H1 (cell line): Measurements from ENCODE around the gene PDE1A. TPM values are rescaled to one million over a fixed set of nuclear protein-coding genes. Genes with fewer than 3 reads are reported as not detected.

Source experiments
- CTCF ChIA-PET: fragments of 300-600 bp; sonication (Branson Sonifier 250); formaldehyde crosslinking; loops from one replicate; lab custom pipeline; 2021; ENCODE audit not compliant: partially characterized antibody; lab: Charles Lee
- POLR2A ChIA-PET: fragments of 300-600 bp; sonication (Branson Sonifier 250); formaldehyde crosslinking; loops from one replicate; lab custom pipeline; 2021; ENCODE audit warnings: inconsistent platforms; ENCODE audit not compliant: partially characterized antibody; lab: Charles Lee
- DNase-seq, 2 experiments: peaks; one replicate each; pipeline versions ENCODE4 v3.0.0 to v3.0.0-alpha.2; 2010 to 2022; ENCODE audit warnings: low spot score in 2 of 2, low read depth in 1 of 2, mixed read lengths in 1 of 2
- FAIRE-seq: peaks from 2 replicates; lab custom pipeline; 2011; peaks lifted over from hg19 to GRCh38; lab: Jason Lieb, UNC
- H2AFZ ChIP-seq: 2 replicates; pipeline ENCODE4 v1.8.1; 2012; ENCODE audit warnings: low read length, inconsistent platforms
- H2AK5ac ChIP-seq: 2 replicates; pipeline ENCODE4 v1.6.1; 2013; ENCODE audit warnings: low read depth, low read length
- H2BK120ac ChIP-seq: replicated peaks from 2 replicates; pipeline ENCODE3; 2013; ENCODE audit warnings: low read depth, low read length, inconsistent platforms
- H2BK12ac ChIP-seq: 2 replicates; pipeline ENCODE4 v1.6.1; 2013; ENCODE audit warnings: low read depth, low read length
- H2BK15ac ChIP-seq: 2 replicates; pipeline ENCODE4 v1.6.1; 2013; ENCODE audit warnings: low read length
- H2BK20ac ChIP-seq: 2 replicates; pipeline ENCODE4 v1.6.1; 2013; ENCODE audit warnings: low read length
- H2BK5ac ChIP-seq: 2 replicates; pipeline ENCODE4 v1.6.1; 2013; ENCODE audit warnings: low read depth, low read length
- H3K14ac ChIP-seq: 2 replicates; pipeline ENCODE4 v1.6.1; 2013; ENCODE audit warnings: inconsistent platforms; ENCODE audit not compliant: insufficient read length
- H3K18ac ChIP-seq: 2 replicates; pipeline ENCODE4 v1.6.1; 2013; ENCODE audit warnings: low read length; ENCODE audit errors: extremely low read depth
- H3K23ac ChIP-seq: 2 replicates; pipeline ENCODE4 v1.6.1; 2013; ENCODE audit warnings: inconsistent platforms; ENCODE audit not compliant: insufficient read length
- H3K23me2 ChIP-seq: 2 replicates; pipeline ENCODE4 v1.6.1; 2013; ENCODE audit warnings: low read depth, low read length
- H3K27ac ChIP-seq: 2 replicates; pipeline ENCODE4 v1.6.1; 2011; ENCODE audit warnings: low read depth, low read length, inconsistent platforms
- H3K27me3 ChIP-seq, 4 experiments: replicated peaks in 1 of 4; 1 replicate in 1 of 4; 2 replicates in 3 of 4; pipeline versions ENCODE4 v1.6.1 to v1.8.1; 2011 to 2013; ENCODE audit warnings: low read length in 3 of 4, mild to moderate bottlenecking in 3 of 4, inconsistent platforms in 2 of 4, mixed read lengths in 2 of 4, moderate library complexity in 1 of 4; ENCODE audit not compliant: control insufficient read depth in 3 of 4, insufficient read depth in 3 of 4; ENCODE audit errors: extremely low read depth in 1 of 4
- H3K36me3 ChIP-seq, 4 experiments: 2 replicates each; pipeline versions ENCODE4 v1.6.1 to v1.8.1; 2011 to 2013; ENCODE audit warnings: mild to moderate bottlenecking in 4 of 4, low read length in 3 of 4, moderate library complexity in 2 of 4, control low read depth in 1 of 4, inconsistent platforms in 1 of 4; ENCODE audit not compliant: insufficient read depth in 4 of 4, control insufficient read depth in 2 of 4
- H3K4ac ChIP-seq: replicated peaks from 2 replicates; pipeline ENCODE3; 2013; ENCODE audit warnings: low read length, low read depth, mixed read lengths, inconsistent platforms; ENCODE audit not compliant: insufficient read length
- H3K4me1 ChIP-seq, 4 experiments: replicated peaks in 1 of 4; 1 replicate in 1 of 4; 2 replicates in 3 of 4; pipeline versions ENCODE4 v1.6.1 to v1.8.1; 2011 to 2013; ENCODE audit warnings: low read length in 3 of 4, inconsistent platforms in 2 of 4, mixed read lengths in 1 of 4; ENCODE audit not compliant: insufficient read depth in 4 of 4, control insufficient read depth in 3 of 4
- H3K4me2 ChIP-seq, 2 experiments: 2 replicates each; pipeline versions ENCODE4 v1.6.1 to v1.8.1; 2011 to 2013; ENCODE audit warnings: low read depth in 2 of 2, low read length in 2 of 2, control low read depth in 1 of 2, inconsistent platforms in 1 of 2, mild to moderate bottlenecking in 1 of 2; ENCODE audit not compliant: insufficient read depth in 1 of 2
- H3K4me3 ChIP-seq, 4 experiments: fragments of 200-600, 300-600 bp in 1 of 4; sonication (generic), shearing (Covaris generic), sonication (Bioruptor Twin) in 1 of 4; 2 replicates each; pipeline versions ENCODE4 v1.5.1 to v1.8.1; 2011 to 2016; ENCODE audit warnings: low read length in 4 of 4, low read depth in 3 of 4, control low read depth in 2 of 4, inconsistent platforms in 2 of 4, mild to moderate bottlenecking in 2 of 4, mixed read lengths in 1 of 4, moderate library complexity in 1 of 4; ENCODE audit not compliant: insufficient read depth in 2 of 4; ENCODE audit errors: extremely low read depth in 1 of 4
- H3K56ac ChIP-seq: replicated peaks from 2 replicates; pipeline ENCODE3; 2013; ENCODE audit warnings: low read depth, mild to moderate bottlenecking, mixed read lengths, low read length, inconsistent platforms; ENCODE audit not compliant: insufficient read length
- H3K79me1 ChIP-seq: 2 replicates; pipeline ENCODE4 v1.6.1; 2013; ENCODE audit warnings: low read depth, low read length, control low read depth
- H3K79me2 ChIP-seq, 2 experiments: 2 replicates each; pipeline versions ENCODE4 v1.6.1 to v1.8.1; 2012 to 2013; ENCODE audit warnings: low read length in 2 of 2, mild to moderate bottlenecking in 2 of 2, inconsistent platforms in 1 of 2; ENCODE audit not compliant: insufficient read depth in 2 of 2, control insufficient read depth in 1 of 2
- H3K9ac ChIP-seq, 4 experiments: replicated peaks in 1 of 4; 1 replicate in 1 of 4; 2 replicates in 3 of 4; pipeline versions ENCODE4 v1.6.1 to v1.8.1; 2011 to 2013; ENCODE audit warnings: low read depth in 3 of 4, low read length in 3 of 4, control low read depth in 2 of 4, mild to moderate bottlenecking in 2 of 4, moderate library complexity in 2 of 4, inconsistent platforms in 1 of 4; ENCODE audit errors: extremely low read depth in 1 of 4
- H3K9me3 ChIP-seq, 2 experiments: 2 replicates each; pipeline versions ENCODE4 v1.6.1 to v1.8.1; 2012 to 2013; ENCODE audit warnings: mild to moderate bottlenecking in 2 of 2, moderate library complexity in 2 of 2, control low read depth in 1 of 2, inconsistent platforms in 1 of 2, low read depth in 1 of 2, low read length in 1 of 2, mixed read lengths in 1 of 2; ENCODE audit not compliant: insufficient read depth in 2 of 2
- H4K20me1 ChIP-seq, 2 experiments: replicated peaks in 1 of 2; 2 replicates each; pipeline versions ENCODE3 to v1.8.1; 2011 to 2013; ENCODE audit warnings: inconsistent platforms in 2 of 2, low read length in 2 of 2, mild to moderate bottlenecking in 1 of 2; ENCODE audit not compliant: insufficient read depth in 2 of 2, control insufficient read depth in 1 of 2
- H4K5ac ChIP-seq: 2 replicates; pipeline ENCODE4 v1.6.1; 2013; ENCODE audit warnings: low read length, low read depth, mixed read lengths, inconsistent platforms; ENCODE audit not compliant: insufficient read length
- H4K8ac ChIP-seq: 2 replicates; pipeline ENCODE4 v1.8.0; 2013; ENCODE audit warnings: mild to moderate bottlenecking, moderate library complexity, low read length, inconsistent platforms; ENCODE audit not compliant: insufficient read depth; ENCODE audit errors: extremely low read depth
- H4K91ac ChIP-seq: replicated peaks from 2 replicates; pipeline ENCODE3; 2013; ENCODE audit warnings: low read length, mixed read lengths, inconsistent platforms; ENCODE audit not compliant: insufficient read length
- KDM4A ChIP-seq: IDR thresholded peaks from one replicate; pipeline ENCODE4 v1.7.1; 2012; ENCODE audit warnings: low read depth, mild to moderate bottlenecking, moderate library complexity, low read length, inconsistent platforms; ENCODE audit not compliant: severe bottlenecking
- MAFK ChIP-seq: IDR thresholded peaks from 2 replicates; pipeline ENCODE4 v1.6.1; 2012; ENCODE audit warnings: low read depth, mild to moderate bottlenecking, improper control_type of control experiment, low read length
- RAD21 ChIP-seq, 2 experiments: IDR thresholded peaks in 1 of 2; conservative IDR thresholded peaks in 1 of 2; 2 replicates each; pipeline ENCODE4 v1.6.1; 2011; ENCODE audit warnings: low read depth in 2 of 2, low read length in 2 of 2, improper control_type of control experiment in 1 of 2, inconsistent platforms in 1 of 2, mild to moderate bottlenecking in 1 of 2, moderate library complexity in 1 of 2
- RFX5 ChIP-seq: IDR thresholded peaks from 2 replicates; pipeline ENCODE4 v1.6.1; 2011; ENCODE audit warnings: low read depth, low read length, improper control_type of control experiment, borderline replicate concordance
- SAP30 ChIP-seq: fragments of 300-600 bp; sonication (generic); IDR thresholded peaks from 2 replicates; pipeline ENCODE4 v1.7.1; 2012; ENCODE audit warnings: low read length, moderate library complexity, mild to moderate bottlenecking, inconsistent platforms; ENCODE audit not compliant: insufficient read depth, insufficient replicate concordance
- SIRT6 ChIP-seq: IDR thresholded peaks from one replicate; pipeline ENCODE4 v1.7.1; 2012; ENCODE audit warnings: low read length, inconsistent platforms
- SIX5 ChIP-seq: IDR thresholded peaks from 2 replicates; pipeline ENCODE4 v1.6.1; 2011; ENCODE audit warnings: mild to moderate bottlenecking, low read depth, low read length
- SP4 ChIP-seq: IDR thresholded peaks from 2 replicates; pipeline ENCODE4 v1.6.1; 2012; ENCODE audit warnings: low read length, inconsistent platforms
- SRF ChIP-seq: IDR thresholded peaks from 2 replicates; pipeline ENCODE4 v1.6.1; 2011; ENCODE audit warnings: mild to moderate bottlenecking, low read depth, low read length, moderate library complexity
- TEAD4 ChIP-seq: IDR thresholded peaks from 2 replicates; pipeline ENCODE4 v1.6.1; 2012; ENCODE audit warnings: low read depth, low read length, inconsistent platforms, mixed read lengths
- WGBS, 2 experiments: shearing (Covaris generic) in 1 of 2; methylation state at CpG; one replicate each; pipeline versions ENCODE4 v1.1.6 to v1.1.7; 2013 to 2015; ENCODE audit warnings: low lambda C conversion rate in 2 of 2, mixed read lengths in 2 of 2, inconsistent platforms in 1 of 2, low coverage in 1 of 2, missing lambda C conversion rate in 1 of 2; ENCODE audit not compliant: insufficient replicate concordance in 2 of 2, insufficient coverage in 1 of 2, insufficient read length in 1 of 2; ENCODE audit errors: extremely low coverage in 1 of 2, missing lambda C conversion rate in 1 of 2; 5-methylcytosine and 5-hydroxymethylcytosine counted together
- polyA plus RNA-seq, 7 experiments: library from polyadenylated mRNA; depleted of rRNA in 3 of 7; stranded (reverse) in 5 of 7; unstranded in 2 of 7; fragments of >200 nt in 5 of 7; fragments of 200-250 nt in 2 of 7; gene quantifications; 1 replicate in 5 of 7; 2 replicates in 1 of 7; 4 replicates in 1 of 7; pipeline versions ENCODE4 v1.2.1 to v1.2.3, GENCODE V29; 2011 to 2013; ENCODE audit warnings: missing spikeins in 2 of 7, mixed read lengths in 2 of 7
- total RNA-seq: library from RNA; stranded (reverse); fragmentation: NEBNext Ultra II Directional; extraction: Animal tissue kit (Norgen Biotek cat#: 25700); gene quantifications from 2 replicates; pipeline ENCODE4 v1.2.1, GENCODE V29; 2021
- TF ChIP-seq, protein P1 (sequence below): IDR thresholded peaks from 2 replicates; pipeline ENCODE4 v1.6.1; 2011; ENCODE audit warnings: low read depth, mild to moderate bottlenecking, low read length; ENCODE audit not compliant: insufficient read depth
- TF ChIP-seq, protein P2 (sequence below): IDR thresholded peaks from 2 replicates; pipeline ENCODE4 v1.6.1; 2012; ENCODE audit warnings: inconsistent platforms
- TF ChIP-seq, protein P3 (sequence below): IDR thresholded peaks from 2 replicates; pipeline ENCODE4 v1.6.1; 2011; ENCODE audit warnings: low read length, improper control_type of control experiment

Gene PDE1A
- total and polyA plus RNA-seq, 2 of the 8 experiments (the other 6 are each of a cell fraction or from before 2014, with no cell fraction given) = 0.34 TPM; not detected in 1

DNA sequence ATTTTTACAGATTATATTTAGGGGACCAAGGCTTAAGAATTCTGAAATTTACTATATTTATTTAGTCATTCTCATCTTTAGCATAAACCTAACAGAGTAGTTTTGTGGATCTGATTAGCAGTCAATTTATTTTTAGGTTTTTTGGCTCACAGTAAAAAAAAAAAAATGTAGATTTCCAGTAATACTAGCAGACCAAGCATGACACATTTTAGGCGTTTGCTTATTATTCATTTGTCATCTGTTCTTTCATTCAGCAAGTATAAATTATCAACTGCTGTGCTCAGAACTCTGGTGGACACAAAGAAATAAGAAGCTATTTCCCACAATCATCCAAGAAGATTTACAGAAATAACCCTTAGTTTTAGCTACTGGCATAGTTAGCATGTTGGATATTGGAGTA is 20.6 kb downstream of the PDE1A start:
- no peaks in the 10 kb centered on the region for H4K20me1 ChIP-seq
- no peaks in the 10 kb centered on the region for H3K27me3 ChIP-seq
- no peak overlapping the region for H3K18ac ChIP-seq
- H3K4me1 ChIP-seq = no peaks in the 10 kb centered on the region
- no peak overlapping the region for H3K4me3 ChIP-seq
- H4K5ac ChIP-seq = no peak overlapping the region
- no peak overlapping the region for H3K23ac ChIP-seq
- no peak overlapping the region for H2AFZ ChIP-seq
- no peaks in the 10 kb centered on the region for H3K9me3 ChIP-seq
- no peak overlapping the region for H3K4ac ChIP-seq
- no peaks in the 10 kb centered on the region for H3K79me1 ChIP-seq
- H3K56ac ChIP-seq = no peak overlapping the region
- H2BK15ac ChIP-seq = no peak overlapping the region
- H3K23me2 ChIP-seq = no peaks in the 10 kb centered on the region
- no peak overlapping the region for H3K14ac ChIP-seq
- no peak overlapping the region for H2BK12ac ChIP-seq
- H4K91ac ChIP-seq = no peak overlapping the region
- H2AK5ac ChIP-seq = no peak overlapping the region
- H3K4me2 ChIP-seq = no peak overlapping the region
- 95% methylated on average over 1 of the region's 1 CpG; no CpG with 5 or more reads in 1 of the 2 experiments for WGBS, 2 experiments
- CTCF ChIA-PET = interaction anchor here (0.6 to 0.7 kb wide), 2 partner anchors 11 to 37 kb away, joined by 3 read pairs; no protein-coding TSS in a partner anchor
- no peak overlapping the region for H2BK120ac ChIP-seq
- DNase-seq (no peak), FAIRE-seq (no peak)
- no peak overlapping the region for H2BK20ac ChIP-seq
- no peaks in the 10 kb centered on the region for H3K36me3 ChIP-seq
- H3K27ac ChIP-seq = no peak overlapping the region
- POLR2A ChIA-PET = no interaction called here
- no peak overlapping the region for H2BK5ac ChIP-seq
- no peak overlapping the region for H3K9ac ChIP-seq
- no peaks in the 10 kb centered on the region for H3K79me2 ChIP-seq
- H4K8ac ChIP-seq = no peak overlapping the region
- TF ChIP-seq MAFK = no peak
- TF ChIP-seq SIRT6 = no peak
- TF ChIP-seq SAP30 = no peak
- TF ChIP-seq, protein P1, sequence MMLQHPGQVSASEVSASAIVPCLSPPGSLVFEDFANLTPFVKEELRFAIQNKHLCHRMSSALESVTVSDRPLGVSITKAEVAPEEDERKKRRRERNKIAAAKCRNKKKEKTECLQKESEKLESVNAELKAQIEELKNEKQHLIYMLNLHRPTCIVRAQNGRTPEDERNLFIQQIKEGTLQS = no peak
- TF ChIP-seq SP4 = no peak
- no peak for TF ChIP-seq KDM4A
- no peak for TF ChIP-seq TEAD4
- no peak for TF ChIP-seq RFX5
- no peak for TF ChIP-seq SIX5
- TF ChIP-seq SRF = no peak
- TF ChIP-seq, protein P2, sequence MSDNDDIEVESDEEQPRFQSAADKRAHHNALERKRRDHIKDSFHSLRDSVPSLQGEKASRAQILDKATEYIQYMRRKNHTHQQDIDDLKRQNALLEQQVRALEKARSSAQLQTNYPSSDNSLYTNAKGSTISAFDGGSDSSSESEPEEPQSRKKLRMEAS = no peak
- TF ChIP-seq RAD21 (IDR thresholded peaks at IDR 0.05 in 1 of 2, conservative IDR thresholded peaks at IDR 0.05 in 1 of 2; ENCODE audit: low read depth in 2 of 2, low read length in 2 of 2) = no peak
- TF ChIP-seq, protein P3, sequence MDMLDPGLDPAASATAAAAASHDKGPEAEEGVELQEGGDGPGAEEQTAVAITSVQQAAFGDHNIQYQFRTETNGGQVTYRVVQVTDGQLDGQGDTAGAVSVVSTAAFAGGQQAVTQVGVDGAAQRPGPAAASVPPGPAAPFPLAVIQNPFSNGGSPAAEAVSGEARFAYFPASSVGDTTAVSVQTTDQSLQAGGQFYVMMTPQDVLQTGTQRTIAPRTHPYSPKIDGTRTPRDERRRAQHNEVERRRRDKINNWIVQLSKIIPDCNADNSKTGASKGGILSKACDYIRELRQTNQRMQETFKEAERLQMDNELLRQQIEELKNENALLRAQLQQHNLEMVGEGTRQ = no peak
